ENCODE results near the gene ZBTB2.

GRCh38 chr6:151413372-151414145 lies 22.2 kb upstream of the ZBTB2 start:
- no peak for TF ChIP-seq CTCF (IDR thresholded peaks at IDR 0.05)
- no peak for TF ChIP-seq POLR2AphosphoS5 (IDR thresholded peaks at IDR 0.05; ENCODE audit: low read depth, low read length)
